ENCODE results near the gene NPW. TPM values are rescaled to one million over a fixed set of nuclear protein-coding genes. Genes with fewer than 3 reads are reported as not detected.

NPW gene
- total RNA-seq, 1 donor from 2014 or later = 1.3 TPM

- peaks cover 6% of the 10 kb centered on the region for H3K36me3 Mint-ChIP-seq (ENCODE audit: low read depth)
- no peaks in the 10 kb centered on the region for H3K4me1 Mint-ChIP-seq
- no peak overlapping the region for H3K4me3 Mint-ChIP-seq
- DNase-seq (ENCODE audit: low read depth, low spot score) = no peak
- H3K27me3 Mint-ChIP-seq (ENCODE audit: low read depth) = no peaks in the 10 kb centered on the region
- H3K27ac Mint-ChIP-seq (ENCODE audit: unreplicated experiment) = no peak overlapping the region
- no peaks in the 10 kb centered on the region for H3K9me3 Mint-ChIP-seq
- no peak for TF ChIP-seq CTCF (conservative IDR thresholded peaks at IDR 0.05)
These were observed 44.9 kb downstream of the NPW start for GRCh38 chr16:2064368-2064945.

- Mint-ChIP-seq H3K4me1 (no peaks in the 10 kb centered on the region), H3K4me3 (no peak overlapping the region), H3K9me3 (no peaks in the 10 kb centered on the region), H3K27me3 (ENCODE audit: low read depth) (no peaks in the 10 kb centered on the region), H3K36me3 (ENCODE audit: low read depth) (peaks cover 6% of the 10 kb centered on the region), H3K27ac (ENCODE audit: unreplicated experiment) (no peak overlapping the region)
- TF ChIP-seq CTCF (conservative IDR thresholded peaks at IDR 0.05) = no peak
- DNase-seq (ENCODE audit: low read depth, low spot score) = no peak
These were observed 46.6 kb downstream of the NPW start for GRCh38 chr16:2066139-2066538.

Other genes with a start within 250 kb of the NPW start
- gene NME3, start 248.2 kb upstream of the NPW start, total RNA-seq = 35.0 and 38.0 TPM in 2 replicates
- 36.5 and 37.0 TPM in 2 replicates for gene EME2, start 247.0 kb upstream of the NPW start, total RNA-seq
- 135 and 141 TPM in 2 replicates for gene MRPS34, start 246.7 kb upstream of the NPW start, total RNA-seq
- gene SPSB3, start 237.2 kb upstream of the NPW start, total RNA-seq = 23.1 and 23.8 TPM in 2 replicates
- gene NUBP2, start 236.8 kb upstream of the NPW start, total RNA-seq = 71.0 and 73.8 TPM in 2 replicates
- 0.14 TPM in 1 of 2 replicates, not detected in the other for gene IGFALS, start 226.1 kb upstream of the NPW start, total RNA-seq
- 31.1 TPM in 2 replicates for gene HAGH, start 193.0 kb upstream of the NPW start, total RNA-seq
- 27.2 and 28.0 TPM in 2 replicates for gene FAHD1, start 192.6 kb upstream of the NPW start, total RNA-seq
- not detected in 2 replicates for gene MEIOB, start 147.6 kb upstream of the NPW start, total RNA-seq
- gene HS3ST6, start 101.4 kb upstream of the NPW start, total RNA-seq = not detected in 2 replicates
- 29.8 and 30.5 TPM in 2 replicates for gene MSRB1, start 76.6 kb upstream of the NPW start, total RNA-seq
- gene RPL3L, start 65.1 kb upstream of the NPW start, total RNA-seq = not detected in 2 replicates
- 128 TPM in 2 replicates for gene NDUFB10, start 60.2 kb upstream of the NPW start, total RNA-seq
- gene RPS2, start 55.0 kb upstream of the NPW start, total RNA-seq = 3,479 and 3,508 TPM in 2 replicates
- not detected in 2 replicates for gene RNF151, start 52.9 kb upstream of the NPW start, total RNA-seq
- 39.5 and 39.6 TPM in 2 replicates for gene TBL3, start 47.7 kb upstream of the NPW start, total RNA-seq
- gene NOXO1, start 38.3 kb upstream of the NPW start, total RNA-seq = 0.63 and 0.75 TPM in 2 replicates
- gene GFER, start 35.6 kb upstream of the NPW start, total RNA-seq = 42.5 and 43.3 TPM in 2 replicates
- 2.1 and 2.2 TPM in 2 replicates for gene SYNGR3, start 29.8 kb upstream of the NPW start, total RNA-seq
- gene ZNF598, start 10.0 kb upstream of the NPW start, total RNA-seq = 55.7 and 62.5 TPM in 2 replicates
- 7.6 and 8.1 TPM in 2 replicates for gene NHERF2, start 7.1 kb downstream of the NPW start, total RNA-seq
- gene NTHL1, start 28.0 kb downstream of the NPW start, total RNA-seq = 50.7 and 51.9 TPM in 2 replicates
- 175 and 180 TPM in 2 replicates for gene TSC2, start 28.2 kb downstream of the NPW start, total RNA-seq
- gene PKD1, start 116.1 kb downstream of the NPW start, total RNA-seq = 108 and 115 TPM in 2 replicates
- 0.64 and 0.98 TPM in 2 replicates for gene RAB26, start 128.8 kb downstream of the NPW start, total RNA-seq
- gene TRAF7, start 136.0 kb downstream of the NPW start, total RNA-seq = 82.2 and 85.5 TPM in 2 replicates
- gene CASKIN1, start 176.8 kb downstream of the NPW start, total RNA-seq = 18.9 and 20.2 TPM in 2 replicates
- 68.1 and 69.2 TPM in 2 replicates for gene MLST8, start 185.7 kb downstream of the NPW start, total RNA-seq
- 31.2 and 32.0 TPM in 2 replicates for gene BRICD5, start 191.1 kb downstream of the NPW start, total RNA-seq
- gene PGP, start 195.1 kb downstream of the NPW start, total RNA-seq = 47.3 and 50.2 TPM in 2 replicates
- 37.5 and 38.9 TPM in 2 replicates for gene E4F1, start 203.8 kb downstream of the NPW start, total RNA-seq
- 1.6 and 2.6 TPM in 2 replicates for gene DNASE1L2, start 216.7 kb downstream of the NPW start, total RNA-seq
- gene ECI1, start 231.8 kb downstream of the NPW start, total RNA-seq = 71.9 and 79.2 TPM in 2 replicates
- gene RNPS1, start 248.3 kb downstream of the NPW start, total RNA-seq = 390 and 420 TPM in 2 replicates

Data from neural crest cell (in vitro differentiated cells).